Measurements from ENCODE around the gene CACNA2D2. TPM values are rescaled to one million over a fixed set of nuclear protein-coding genes. Genes with fewer than 3 reads are reported as not detected.

CACNA2D2 gene
- total and polyA plus RNA-seq, 9 donors: 0.95 to 8.6 (median 3.8) TPM

DNA sequence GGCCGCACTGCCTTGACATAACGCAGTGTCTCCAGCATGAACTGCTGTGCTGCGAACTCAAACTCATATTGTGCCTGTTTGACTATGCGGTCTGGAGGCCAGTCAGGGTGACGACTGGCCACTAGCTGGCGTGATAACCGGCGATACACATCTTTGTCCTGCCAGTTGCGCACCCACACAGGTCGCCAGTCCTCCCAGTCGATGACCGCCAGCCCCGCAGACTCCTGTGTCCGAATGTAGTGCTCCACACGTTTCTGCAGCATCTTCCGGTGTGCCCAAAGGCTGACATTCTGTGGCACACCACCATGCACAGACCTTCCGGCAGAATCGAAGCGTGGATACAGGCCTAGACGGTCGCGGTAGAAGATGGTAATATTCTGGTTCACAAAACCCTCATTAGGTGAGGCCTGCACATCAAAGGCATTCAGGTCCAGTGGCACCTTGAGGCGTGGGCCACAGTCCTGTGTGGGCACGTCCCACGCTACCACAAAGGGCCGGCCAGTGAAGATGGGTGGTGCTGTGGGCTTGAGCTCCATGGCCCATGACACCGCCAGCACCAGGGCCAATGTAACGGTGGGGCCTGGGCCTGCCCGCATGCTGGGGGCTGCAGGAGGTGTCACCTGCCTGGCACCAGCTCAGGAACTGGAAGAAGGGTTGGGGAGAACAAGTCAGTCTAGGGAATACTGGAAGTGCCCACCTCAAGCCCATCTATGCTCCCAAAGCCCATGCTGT, 183.4 kb downstream of the CACNA2D2 start:
- no peaks in the 10 kb centered on the region for H3K27me3 ChIP-seq
- WGBS, 3 donors: 75 to 80% (median 76%) methylated on average over 28 to 29 of the region's 29 CpGs
- TF ChIP-seq EP300 (IDR thresholded peaks at IDR 0.05): no peak
- peak overlapping the region; percentile 65 for H3K4me3 ChIP-seq
- no peak overlapping the region for H3K27ac ChIP-seq
- H3K4me1 ChIP-seq (ENCODE audit: insufficient read depth): peaks cover 22% of the 10 kb centered on the region
- no peaks in the 10 kb centered on the region for H3K36me3 ChIP-seq
- H3K9me3 ChIP-seq: no peaks in the 10 kb centered on the region
- DNase-seq: peak in 2 of 5 donors; percentile 51
- intact Hi-C loops (cut with DNase I): loop anchor here in 2 of 4 donors (2.0 to 10.0 kb wide), 2 partner anchors 17 to 55 kb away; partner anchors contain the start of genes HYAL1 (in 1 of the 2) and SEMA3B (in 1 of the 2)

DNA sequence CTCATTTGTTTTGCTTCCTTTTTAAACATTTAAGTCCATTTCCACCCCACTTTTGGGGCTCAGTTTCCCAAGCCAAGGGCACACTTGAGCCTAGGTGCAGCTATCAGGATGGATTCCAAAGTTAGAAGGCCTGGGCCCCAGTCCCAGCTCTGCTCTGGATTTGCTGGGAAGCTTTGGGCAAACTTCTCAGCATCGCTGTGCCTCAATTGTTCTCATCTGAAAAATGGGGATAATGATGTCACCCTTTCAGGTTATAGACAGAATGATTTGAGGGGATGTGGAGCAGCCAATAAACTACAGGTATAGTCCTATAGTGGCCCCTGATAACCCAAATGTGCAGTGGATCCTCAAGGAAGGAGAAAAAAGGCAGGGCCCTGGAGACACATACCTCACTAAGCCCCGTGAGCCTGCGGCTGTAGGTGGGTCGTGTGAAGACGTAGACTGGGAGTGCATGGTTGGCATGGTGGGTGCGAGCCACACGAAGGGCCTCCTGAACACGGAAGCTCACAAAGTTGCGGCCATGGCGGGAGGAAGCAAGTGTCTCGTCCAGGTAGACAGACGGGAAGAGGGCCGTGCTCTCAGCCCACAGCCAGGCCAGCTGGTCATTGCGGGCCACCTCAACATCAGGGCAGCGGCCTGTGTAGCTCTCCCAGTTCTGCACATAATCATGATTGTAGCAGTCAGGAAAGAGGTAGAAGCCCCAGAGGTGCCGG, 184.1 kb downstream of the CACNA2D2 start:
- Histone ChIP-seq H3K27ac (no peak overlapping the region), H3K4me1 (ENCODE audit: insufficient read depth) (peaks cover 22% of the 10 kb centered on the region)

DNA sequence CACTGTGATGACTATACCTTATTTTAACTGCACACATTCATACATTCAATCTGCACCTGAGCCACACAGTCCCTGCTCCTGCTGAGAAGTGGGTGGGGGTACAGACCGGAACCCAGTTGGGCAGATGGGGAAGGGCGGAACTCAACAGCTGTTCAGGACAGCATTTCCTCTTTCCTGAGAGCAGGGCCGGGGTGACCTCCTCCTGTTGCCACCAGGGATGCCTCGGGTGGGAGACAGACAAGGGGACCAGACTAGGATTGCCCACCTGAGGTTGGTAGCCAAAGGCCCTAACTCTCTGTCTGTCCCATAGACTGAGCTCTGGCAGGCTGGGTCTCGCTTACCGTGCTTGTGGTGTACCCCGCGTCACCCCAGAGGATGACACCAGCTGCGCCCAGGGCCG, 184.8 kb downstream of the CACNA2D2 start:
- no peak overlapping the region for H3K27ac ChIP-seq
- H3K4me3 ChIP-seq: no peak overlapping the region
- 73 to 82% (median 78%) methylated on average over 10 of the region's 10 CpGs for WGBS, 3 donors
- intact Hi-C loops (cut with DNase I): no loop called here
- H3K36me3 ChIP-seq: no peaks in the 10 kb centered on the region
- DNase-seq: no peak
- no peak for TF ChIP-seq POLR2A (IDR thresholded peaks at IDR 0.05)
- no peak for TF ChIP-seq EP300 (IDR thresholded peaks at IDR 0.05)
- TF ChIP-seq, protein P1, sequence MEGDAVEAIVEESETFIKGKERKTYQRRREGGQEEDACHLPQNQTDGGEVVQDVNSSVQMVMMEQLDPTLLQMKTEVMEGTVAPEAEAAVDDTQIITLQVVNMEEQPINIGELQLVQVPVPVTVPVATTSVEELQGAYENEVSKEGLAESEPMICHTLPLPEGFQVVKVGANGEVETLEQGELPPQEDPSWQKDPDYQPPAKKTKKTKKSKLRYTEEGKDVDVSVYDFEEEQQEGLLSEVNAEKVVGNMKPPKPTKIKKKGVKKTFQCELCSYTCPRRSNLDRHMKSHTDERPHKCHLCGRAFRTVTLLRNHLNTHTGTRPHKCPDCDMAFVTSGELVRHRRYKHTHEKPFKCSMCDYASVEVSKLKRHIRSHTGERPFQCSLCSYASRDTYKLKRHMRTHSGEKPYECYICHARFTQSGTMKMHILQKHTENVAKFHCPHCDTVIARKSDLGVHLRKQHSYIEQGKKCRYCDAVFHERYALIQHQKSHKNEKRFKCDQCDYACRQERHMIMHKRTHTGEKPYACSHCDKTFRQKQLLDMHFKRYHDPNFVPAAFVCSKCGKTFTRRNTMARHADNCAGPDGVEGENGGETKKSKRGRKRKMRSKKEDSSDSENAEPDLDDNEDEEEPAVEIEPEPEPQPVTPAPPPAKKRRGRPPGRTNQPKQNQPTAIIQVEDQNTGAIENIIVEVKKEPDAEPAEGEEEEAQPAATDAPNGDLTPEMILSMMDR (IDR thresholded peaks at IDR 0.05): no peak
- peaks cover 22% of the 10 kb centered on the region for H3K4me1 ChIP-seq (ENCODE audit: insufficient read depth)
- H3K9me3 ChIP-seq: no peaks in the 10 kb centered on the region
- no peaks in the 10 kb centered on the region for H3K27me3 ChIP-seq

More for the DNA sequence above, 184.1 kb downstream of the CACNA2D2 start:
- WGBS, 3 donors: 83 to 89% (median 89%) methylated on average over 16 of the region's 16 CpGs
- intact Hi-C loops (cut with DNase I): no loop called here
- Histone ChIP-seq H3K36me3 (no peaks in the 10 kb centered on the region), H3K9me3 (no peaks in the 10 kb centered on the region), H3K4me3 (no peak overlapping the region), H3K27me3 (no peaks in the 10 kb centered on the region)
- DNase-seq: peak in 1 of 5 donors; percentile 47
- no peak for TF ChIP-seq EP300 (IDR thresholded peaks at IDR 0.05)
- no peak for TF ChIP-seq POLR2A (IDR thresholded peaks at IDR 0.05)
- TF ChIP-seq, protein P1 (IDR thresholded peaks at IDR 0.05): no peak

DNA sequence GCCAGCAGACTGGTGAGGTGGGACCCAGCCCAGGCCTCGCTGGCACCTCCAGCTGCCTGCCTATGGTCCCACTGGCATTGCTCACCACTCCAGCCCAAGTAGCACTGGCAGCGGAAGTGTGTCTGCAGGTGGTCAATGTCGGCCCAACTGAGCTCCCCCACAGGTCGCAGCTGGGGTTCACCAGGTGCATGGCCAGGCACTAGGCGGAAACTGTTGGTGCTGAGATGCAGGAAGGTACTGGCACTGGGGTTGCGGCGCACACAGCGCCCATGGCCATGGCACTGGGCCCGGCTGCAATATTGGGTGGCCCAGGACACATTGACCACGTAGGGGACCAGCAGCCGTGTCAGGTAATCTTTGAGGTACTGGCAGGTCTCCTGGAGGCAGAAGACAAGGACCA, 185.3 kb downstream of the CACNA2D2 start:
- Histone ChIP-seq H3K27ac (no peak overlapping the region), H3K4me3 (no peak overlapping the region), H3K4me1 (ENCODE audit: insufficient read depth) (peaks cover 22% of the 10 kb centered on the region), H3K9me3 (no peaks in the 10 kb centered on the region), H3K27me3 (no peaks in the 10 kb centered on the region), H3K36me3 (no peaks in the 10 kb centered on the region)
- 77 to 83% (median 77%) methylated on average over 9 to 11 of the region's 11 CpGs for WGBS, 3 donors
- no peak for DNase-seq
- intact Hi-C loops (cut with DNase I): no loop called here
- TF ChIP-seq EP300 (IDR thresholded peaks at IDR 0.05) (no peak), POLR2A (IDR thresholded peaks at IDR 0.05) (no peak)
- TF ChIP-seq, protein P1 (IDR thresholded peaks at IDR 0.05): no peak
